Tibial artery (tissue), 4 donors: ENCODE results near the gene ATOX1.

Experiments used
- DNase-seq, 2 donors: peaks; one replicate each; pipeline ENCODE4 v3.0.0-alpha.2; 2019
- H3K27ac ChIP-seq, 2 donors: fragments of 200-600 bp; sonication (generic) in 1 of 2; 1 replicate in 1 of 2; 2 replicates in 1 of 2; pipeline ENCODE4 v1.5.1; 2018 to 2019; ENCODE audit warnings: mild to moderate bottlenecking in 1 of 2
- H3K27me3 ChIP-seq, 2 donors: fragments of 200-600 bp; sonication (generic) in 1 of 2; one replicate each; pipeline versions ENCODE4 v1.5.1 to v1.6.0; 2016 to 2019
- H3K36me3 ChIP-seq, 3 donors: fragments of 200-600 bp; sonication (generic) in 2 of 3; one replicate each; pipeline ENCODE4 v1.5.1; 2016 to 2019; ENCODE audit warnings: mild to moderate bottlenecking in 2 of 3
- H3K4me1 ChIP-seq, 4 donors: fragments of 200-600 bp; sonication (generic) in 2 of 4; 1 replicate in 3 of 4; 2 replicates in 1 of 4; pipeline ENCODE4 v1.5.1; 2016 to 2019
- H3K4me3 ChIP-seq, 2 donors: fragments of 200-600 bp; sonication (generic) in 1 of 2; 1 replicate in 1 of 2; 2 replicates in 1 of 2; pipeline ENCODE4 v1.5.1; 2018 to 2019; ENCODE audit warnings: mild to moderate bottlenecking in 2 of 2
- H3K9me3 ChIP-seq, 3 donors: fragments of 200-600 bp; sonication (generic) in 1 of 3; one replicate each; pipeline ENCODE4 v1.5.1; 2016 to 2019
- CTCF ChIP-seq, 2 experiments: fragments of 200-600 bp in 1 of 2; fragments of 450-650 bp in 1 of 2; IDR thresholded peaks; one replicate each; pipeline ENCODE4 v1.5.1; 2017 to 2019; ENCODE audit warnings: antibody characterized with exemption in 2 of 2, mild to moderate bottlenecking in 1 of 2, moderate library complexity in 1 of 2
- intact Hi-C: fragments of 100-400 bp; cut with DNase I; formaldehyde crosslinking; loops from one replicate; pipeline ENCODE4 v1.15.0; 2023; ENCODE audit warnings: low total_unique reads

The ATOX1 gene

GRCh38 chr5:151697452-151697851 is 61.0 kb downstream of the ATOX1 start:
- no peaks in the 10 kb centered on the region for H3K27me3 ChIP-seq
- no peaks in the 10 kb centered on the region for H3K36me3 ChIP-seq
- peak overlapping the region; percentile 84 to 89 for H3K27ac ChIP-seq
- H3K9me3 ChIP-seq, result no peaks in the 10 kb centered on the region
- H3K4me3 ChIP-seq, result no peak overlapping the region
- no peak for TF ChIP-seq CTCF (IDR thresholded peaks at IDR 0.05)
- intact Hi-C loops, result no loop called here
- no peak for DNase-seq
- H3K4me1 ChIP-seq, result peaks cover 4 to 57% (median 28%) of the 10 kb centered on the region in 4 donors

GRCh38 chr5:151696470-151697061 is 61.9 kb downstream of the ATOX1 start:
- TF ChIP-seq CTCF (IDR thresholded peaks at IDR 0.05), result no peak
- Histone ChIP-seq H3K36me3 (no peaks in the 10 kb centered on the region), H3K27me3 (no peaks in the 10 kb centered on the region), H3K4me1 (peaks cover 4 to 48% (median 26%) of the 10 kb centered on the region in 4 donors), H3K27ac (peak overlapping the region; percentile 84 to 89), H3K9me3 (no peaks in the 10 kb centered on the region), H3K4me3 (peak overlapping the region; percentile 5 to 25)
- intact Hi-C loops, result no loop called here
- DNase-seq, result peak; percentile 79 to 89

- no peak for TF ChIP-seq CTCF (IDR thresholded peaks at IDR 0.05)
- no peak for DNase-seq
Observed at GRCh38 chr5:151695464-151695863, 63.0 kb downstream of the ATOX1 start.

GRCh38 chr5:151694035-151694485 is 64.4 kb downstream of the ATOX1 start:
- Histone ChIP-seq H3K27ac (no peak overlapping the region), H3K4me1 (peaks cover 4 to 39% (median 15%) of the 10 kb centered on the region in 4 donors), H3K9me3 (no peaks in the 10 kb centered on the region), H3K27me3 (no peaks in the 10 kb centered on the region), H3K4me3 (no peak overlapping the region), H3K36me3 (no peaks in the 10 kb centered on the region)
- intact Hi-C loops, result no loop called here
- DNase-seq, result peak in 1 of 2 donors; percentile 11
- TF ChIP-seq CTCF (IDR thresholded peaks at IDR 0.05), result no peak

More at GRCh38 chr5:151695464-151695863, 63.0 kb downstream of the ATOX1 start:
- Histone ChIP-seq H3K9me3 (no peaks in the 10 kb centered on the region), H3K4me3 (no peak overlapping the region), H3K36me3 (no peaks in the 10 kb centered on the region), H3K27me3 (no peaks in the 10 kb centered on the region), H3K27ac (peak overlapping the region; percentile 84 to 89), H3K4me1 (peaks cover 4 to 48% (median 26%) of the 10 kb centered on the region in 4 donors)
- intact Hi-C loops, result no loop called here
